ENCODE data around the gene RUNX3.

RUNX3 gene

GRCh38 chr1:24960071-24960801, 30.2 kb upstream of the RUNX3 start:
- no peaks in the 10 kb centered on the region for H3K36me3 ChIP-seq (ENCODE audit: insufficient read depth, low read length)
- no peak overlapping the region for H3K4me3 ChIP-seq
- H3K9me3 ChIP-seq (ENCODE audit: low read depth, low read length), result no peaks in the 10 kb centered on the region
- TF ChIP-seq POLR2AphosphoS5 (IDR thresholded peaks at IDR 0.05; ENCODE audit: borderline replicate concordance, low read depth, low read length) (no peak), EZH2 (IDR thresholded peaks at IDR 0.05) (no peak), FOXP2 (optimal IDR thresholded peaks at IDR 0.05; ENCODE audit: control extremely low read depth, extremely low read length, insufficient read depth) (no peak)
- H3K9ac ChIP-seq (ENCODE audit: insufficient read length), result no peak overlapping the region
- no peak for DNase-seq (ENCODE audit: low read depth, low spot score)
- no peak overlapping the region for H3K27ac ChIP-seq

- no peak overlapping the region for H3K27ac ChIP-seq
- H3K4me3 ChIP-seq, result no peak overlapping the region
- H3K9ac ChIP-seq (ENCODE audit: insufficient read length), result no peak overlapping the region
Measured at GRCh38 chr1:24959623-24959975, 29.5 kb upstream of the RUNX3 start.

GRCh38 chr1:24958766-24959622, 28.9 kb upstream of the RUNX3 start:
- Histone ChIP-seq H3K27ac (no peak overlapping the region), H3K9ac (ENCODE audit: insufficient read length) (no peak overlapping the region), H3K9me3 (ENCODE audit: low read depth, low read length) (no peaks in the 10 kb centered on the region), H3K36me3 (ENCODE audit: insufficient read depth, low read length) (no peaks in the 10 kb centered on the region), H3K4me3 (no peak overlapping the region)
- DNase-seq (ENCODE audit: low read depth, low spot score), result no peak
- TF ChIP-seq FOXP2 (optimal IDR thresholded peaks at IDR 0.05; ENCODE audit: control extremely low read depth, extremely low read length, insufficient read depth), result no peak
- TF ChIP-seq POLR2AphosphoS5 (IDR thresholded peaks at IDR 0.05; ENCODE audit: borderline replicate concordance, low read depth, low read length), result no peak
- no peak for TF ChIP-seq EZH2 (IDR thresholded peaks at IDR 0.05)

More at GRCh38 chr1:24959623-24959975, 29.5 kb upstream of the RUNX3 start:
- Histone ChIP-seq H3K36me3 (ENCODE audit: insufficient read depth, low read length) (no peaks in the 10 kb centered on the region), H3K9me3 (ENCODE audit: low read depth, low read length) (no peaks in the 10 kb centered on the region)
- TF ChIP-seq POLR2AphosphoS5 (IDR thresholded peaks at IDR 0.05; ENCODE audit: borderline replicate concordance, low read depth, low read length) (no peak), EZH2 (IDR thresholded peaks at IDR 0.05) (no peak), FOXP2 (optimal IDR thresholded peaks at IDR 0.05; ENCODE audit: control extremely low read depth, extremely low read length, insufficient read depth) (no peak)
- no peak for DNase-seq (ENCODE audit: low read depth, low spot score)

- no peak overlapping the region for H3K27ac ChIP-seq
- H3K9me3 ChIP-seq (ENCODE audit: low read depth, low read length), result no peaks in the 10 kb centered on the region
- H3K9ac ChIP-seq (ENCODE audit: insufficient read length), result no peak overlapping the region
- no peaks in the 10 kb centered on the region for H3K36me3 ChIP-seq (ENCODE audit: insufficient read depth, low read length)
- no peak overlapping the region for H3K4me3 ChIP-seq
- DNase-seq (ENCODE audit: low read depth, low spot score), result no peak
- TF ChIP-seq EZH2 (IDR thresholded peaks at IDR 0.05), result no peak
- no peak for TF ChIP-seq FOXP2 (optimal IDR thresholded peaks at IDR 0.05; ENCODE audit: control extremely low read depth, extremely low read length, insufficient read depth)
- TF ChIP-seq POLR2AphosphoS5 (IDR thresholded peaks at IDR 0.05; ENCODE audit: borderline replicate concordance, low read depth, low read length), result no peak
Measured at GRCh38 chr1:24957808-24958752, 28.0 kb upstream of the RUNX3 start.

GRCh38 chr1:24957016-24957807, 27.1 kb upstream of the RUNX3 start:
- no peak for DNase-seq (ENCODE audit: low read depth, low spot score)
- H3K27ac ChIP-seq, result no peak overlapping the region
- H3K9me3 ChIP-seq (ENCODE audit: low read depth, low read length), result no peaks in the 10 kb centered on the region
- TF ChIP-seq EZH2 (IDR thresholded peaks at IDR 0.05) (no peak), POLR2AphosphoS5 (IDR thresholded peaks at IDR 0.05; ENCODE audit: borderline replicate concordance, low read depth, low read length) (no peak), FOXP2 (optimal IDR thresholded peaks at IDR 0.05; ENCODE audit: control extremely low read depth, extremely low read length, insufficient read depth) (no peak)
- H3K4me3 ChIP-seq, result no peak overlapping the region
- no peak overlapping the region for H3K9ac ChIP-seq (ENCODE audit: insufficient read length)
- H3K36me3 ChIP-seq (ENCODE audit: insufficient read depth, low read length), result no peaks in the 10 kb centered on the region

GRCh38 chr1:24955779-24956365, 25.8 kb upstream of the RUNX3 start:
- no peak for TF ChIP-seq POLR2AphosphoS5 (IDR thresholded peaks at IDR 0.05; ENCODE audit: borderline replicate concordance, low read depth, low read length)
- Histone ChIP-seq H3K4me3 (no peak overlapping the region), H3K27ac (no peak overlapping the region), H3K9ac (ENCODE audit: insufficient read length) (no peak overlapping the region), H3K36me3 (ENCODE audit: insufficient read depth, low read length) (no peaks in the 10 kb centered on the region), H3K9me3 (ENCODE audit: low read depth, low read length) (no peaks in the 10 kb centered on the region)
- DNase-seq (ENCODE audit: low read depth, low spot score), result no peak

- H3K9ac ChIP-seq (ENCODE audit: insufficient read length), result no peak overlapping the region
- TF ChIP-seq EZH2 (IDR thresholded peaks at IDR 0.05), result no peak
- no peak for TF ChIP-seq POLR2AphosphoS5 (IDR thresholded peaks at IDR 0.05; ENCODE audit: borderline replicate concordance, low read depth, low read length)
- no peak overlapping the region for H3K27ac ChIP-seq
- no peaks in the 10 kb centered on the region for H3K36me3 ChIP-seq (ENCODE audit: insufficient read depth, low read length)
- H3K9me3 ChIP-seq (ENCODE audit: low read depth, low read length), result no peaks in the 10 kb centered on the region
- DNase-seq (ENCODE audit: low read depth, low spot score), result no peak
- H3K4me3 ChIP-seq, result no peak overlapping the region
Measured at GRCh38 chr1:24955161-24955560, 25.1 kb upstream of the RUNX3 start.
